ENCODE measurements around the gene PSMD1. TPM values are rescaled to one million over a fixed set of nuclear protein-coding genes. Genes with fewer than 3 reads are reported as not detected.

PSMD1 gene
- polyA plus RNA-seq, 1 donor (not counting 4 experiments of a cell fraction or from before 2014, with no cell fraction given), result 262 TPM

- Histone ChIP-seq H3K27me3 (ENCODE audit: control insufficient read depth, extremely low read depth, insufficient read depth, low read length) (no peaks in the 10 kb centered on the region), H3K4me1 (ENCODE audit: control insufficient read depth, extremely low read depth, insufficient read depth, low read length) (no peaks in the 10 kb centered on the region), H3K9ac (ENCODE audit: control insufficient read depth, extremely low read depth, insufficient read depth, low read length) (no peak overlapping the region), H3K4me2 (ENCODE audit: control insufficient read depth, extremely low read depth, insufficient read depth, low read depth, low read length) (no peak overlapping the region), H3K79me2 (ENCODE audit: control insufficient read depth, insufficient read depth, low read length) (no peaks in the 10 kb centered on the region), H4K20me1 (ENCODE audit: control insufficient read depth, extremely low read depth, insufficient read depth, low read length) (no peaks in the 10 kb centered on the region), H3K4me3 (ENCODE audit: control insufficient read depth in 2 of 3, extremely low read depth in 1 of 3, insufficient read depth in 2 of 3, low read depth in 1 of 3, low read length in 3 of 3) (no peak overlapping the region), H3K9me3 (ENCODE audit: control insufficient read depth, low read depth, low read length) (no peaks in the 10 kb centered on the region), H2AFZ (ENCODE audit: control insufficient read depth, low read length) (no peak overlapping the region), H3K36me3 (ENCODE audit: control insufficient read depth in 2 of 2, extremely low read depth in 1 of 2, insufficient read depth in 2 of 2, low read length in 2 of 2) (peaks cover 5 to 11% of the 10 kb centered on the region in 2 experiments), H3K27ac (ENCODE audit: control insufficient read depth, insufficient read depth, low read length) (no peak overlapping the region), H3K9me1 (ENCODE audit: control insufficient read depth, extremely low read depth, insufficient read depth, low read length) (no peaks in the 10 kb centered on the region)
- peak; percentile 26 for FAIRE-seq
- DNase-seq (ENCODE audit: low read depth, low spot score), result no peak
- TF ChIP-seq, protein P1, sequence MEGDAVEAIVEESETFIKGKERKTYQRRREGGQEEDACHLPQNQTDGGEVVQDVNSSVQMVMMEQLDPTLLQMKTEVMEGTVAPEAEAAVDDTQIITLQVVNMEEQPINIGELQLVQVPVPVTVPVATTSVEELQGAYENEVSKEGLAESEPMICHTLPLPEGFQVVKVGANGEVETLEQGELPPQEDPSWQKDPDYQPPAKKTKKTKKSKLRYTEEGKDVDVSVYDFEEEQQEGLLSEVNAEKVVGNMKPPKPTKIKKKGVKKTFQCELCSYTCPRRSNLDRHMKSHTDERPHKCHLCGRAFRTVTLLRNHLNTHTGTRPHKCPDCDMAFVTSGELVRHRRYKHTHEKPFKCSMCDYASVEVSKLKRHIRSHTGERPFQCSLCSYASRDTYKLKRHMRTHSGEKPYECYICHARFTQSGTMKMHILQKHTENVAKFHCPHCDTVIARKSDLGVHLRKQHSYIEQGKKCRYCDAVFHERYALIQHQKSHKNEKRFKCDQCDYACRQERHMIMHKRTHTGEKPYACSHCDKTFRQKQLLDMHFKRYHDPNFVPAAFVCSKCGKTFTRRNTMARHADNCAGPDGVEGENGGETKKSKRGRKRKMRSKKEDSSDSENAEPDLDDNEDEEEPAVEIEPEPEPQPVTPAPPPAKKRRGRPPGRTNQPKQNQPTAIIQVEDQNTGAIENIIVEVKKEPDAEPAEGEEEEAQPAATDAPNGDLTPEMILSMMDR (optimal IDR thresholded peaks at IDR 0.05 in 1 of 3, IDR thresholded peaks at IDR 0.05 in 1 of 3, conservative IDR thresholded peaks at IDR 0.05 in 1 of 3; ENCODE audit: extremely low read depth in 1 of 3, insufficient read depth in 2 of 3, low read length in 3 of 3), result no peak
- no peak for TF ChIP-seq EZH2 (IDR thresholded peaks at IDR 0.05; ENCODE audit: low read length)
- dilution Hi-C loops (cut with MboI; ENCODE audit: extremely low pct_ligation_motif_present, low sequenced_read_pairs), result no loop called here
These were observed 56.8 kb downstream of the PSMD1 start for GRCh38 chr2:231113489-231113888.

GRCh38 chr2:231115651-231116050 is 59.0 kb downstream of the PSMD1 start:
- Histone ChIP-seq H4K20me1 (ENCODE audit: control insufficient read depth, extremely low read depth, insufficient read depth, low read length) (no peaks in the 10 kb centered on the region), H2AFZ (ENCODE audit: control insufficient read depth, low read length) (no peak overlapping the region), H3K27ac (ENCODE audit: control insufficient read depth, insufficient read depth, low read length) (no peak overlapping the region), H3K4me1 (ENCODE audit: control insufficient read depth, extremely low read depth, insufficient read depth, low read length) (no peaks in the 10 kb centered on the region), H3K9me1 (ENCODE audit: control insufficient read depth, extremely low read depth, insufficient read depth, low read length) (no peaks in the 10 kb centered on the region), H3K9me3 (ENCODE audit: control insufficient read depth, low read depth, low read length) (no peaks in the 10 kb centered on the region), H3K9ac (ENCODE audit: control insufficient read depth, extremely low read depth, insufficient read depth, low read length) (no peak overlapping the region), H3K79me2 (ENCODE audit: control insufficient read depth, insufficient read depth, low read length) (no peaks in the 10 kb centered on the region), H3K36me3 (ENCODE audit: control insufficient read depth in 2 of 2, extremely low read depth in 1 of 2, insufficient read depth in 2 of 2, low read length in 2 of 2) (peaks cover 0 to 1% of the 10 kb centered on the region in 2 experiments), H3K4me2 (ENCODE audit: control insufficient read depth, extremely low read depth, insufficient read depth, low read depth, low read length) (no peak overlapping the region), H3K27me3 (ENCODE audit: control insufficient read depth, extremely low read depth, insufficient read depth, low read length) (no peaks in the 10 kb centered on the region), H3K4me3 (ENCODE audit: control insufficient read depth in 2 of 3, extremely low read depth in 1 of 3, insufficient read depth in 2 of 3, low read depth in 1 of 3, low read length in 3 of 3) (no peak overlapping the region)
- dilution Hi-C loops (cut with MboI; ENCODE audit: extremely low pct_ligation_motif_present, low sequenced_read_pairs), result no loop called here
- FAIRE-seq (no peak), DNase-seq (ENCODE audit: low read depth, low spot score) (no peak)
- TF ChIP-seq, protein P1 (optimal IDR thresholded peaks at IDR 0.05 in 1 of 3, IDR thresholded peaks at IDR 0.05 in 1 of 3, conservative IDR thresholded peaks at IDR 0.05 in 1 of 3; ENCODE audit: extremely low read depth in 1 of 3, insufficient read depth in 2 of 3, low read length in 3 of 3), result no peak
- TF ChIP-seq EZH2 (IDR thresholded peaks at IDR 0.05; ENCODE audit: low read length), result no peak
